ENCODE results near the gene APMAP.

Gene APMAP

GRCh38 chr20:24985802-24986201 is 6.7 kb downstream of the APMAP start:
- peaks cover 9% of the 10 kb centered on the region for H3K9me3 ChIP-seq (ENCODE audit: low read length)
- no peaks in the 10 kb centered on the region for H3K27me3 ChIP-seq (ENCODE audit: insufficient read depth, low read length)
- H3K4me1 ChIP-seq (ENCODE audit: insufficient read depth, low read length), result peaks cover 7% of the 10 kb centered on the region
- H3K4me3 ChIP-seq (ENCODE audit: low read length), result no peak overlapping the region
- H3K36me3 ChIP-seq (ENCODE audit: insufficient read depth, low read length), result peaks cover 25% of the 10 kb centered on the region
- no peak overlapping the region for H2AFZ ChIP-seq (ENCODE audit: low read depth, low read length)

GRCh38 chr20:24984961-24985640 is 7.5 kb downstream of the APMAP start:
- no peak overlapping the region for H3K4me3 ChIP-seq (ENCODE audit: low read length)
- peaks cover under 1% of the 10 kb centered on the region for H3K4me1 ChIP-seq (ENCODE audit: insufficient read depth, low read length)
- H3K9me3 ChIP-seq (ENCODE audit: low read length), result peaks cover 16% of the 10 kb centered on the region
- no peak overlapping the region for H2AFZ ChIP-seq (ENCODE audit: low read depth, low read length)
- no peaks in the 10 kb centered on the region for H3K27me3 ChIP-seq (ENCODE audit: insufficient read depth, low read length)
- peaks cover 32% of the 10 kb centered on the region for H3K36me3 ChIP-seq (ENCODE audit: insufficient read depth, low read length)

GRCh38 chr20:24983896-24984295 is 8.7 kb downstream of the APMAP start:
- Histone ChIP-seq H3K36me3 (ENCODE audit: insufficient read depth, low read length) (peaks cover 31% of the 10 kb centered on the region), H3K9me3 (ENCODE audit: low read length) (peaks cover 27% of the 10 kb centered on the region), H3K27me3 (ENCODE audit: insufficient read depth, low read length) (no peaks in the 10 kb centered on the region), H3K4me1 (ENCODE audit: insufficient read depth, low read length) (no peaks in the 10 kb centered on the region), H2AFZ (ENCODE audit: low read depth, low read length) (no peak overlapping the region), H3K4me3 (ENCODE audit: low read length) (no peak overlapping the region)

- Histone ChIP-seq H2AFZ (ENCODE audit: low read depth, low read length) (no peak overlapping the region), H3K4me1 (ENCODE audit: insufficient read depth, low read length) (no peaks in the 10 kb centered on the region), H3K4me3 (ENCODE audit: low read length) (no peak overlapping the region), H3K9me3 (ENCODE audit: low read length) (peaks cover 32% of the 10 kb centered on the region), H3K27me3 (ENCODE audit: insufficient read depth, low read length) (no peaks in the 10 kb centered on the region), H3K36me3 (ENCODE audit: insufficient read depth, low read length) (peaks cover 51% of the 10 kb centered on the region)
These were observed 10.8 kb downstream of the APMAP start for GRCh38 chr20:24981790-24982189.

- H3K4me1 ChIP-seq (ENCODE audit: insufficient read depth, low read length), result no peaks in the 10 kb centered on the region
These were observed 11.3 kb downstream of the APMAP start for GRCh38 chr20:24981282-24981681.

GRCh38 chr20:24980291-24981053 is 12.1 kb downstream of the APMAP start:
- Histone ChIP-seq H3K4me1 (ENCODE audit: insufficient read depth, low read length) (no peaks in the 10 kb centered on the region), H3K36me3 (ENCODE audit: insufficient read depth, low read length) (peaks cover 57% of the 10 kb centered on the region), H3K27me3 (ENCODE audit: insufficient read depth, low read length) (no peaks in the 10 kb centered on the region), H2AFZ (ENCODE audit: low read depth, low read length) (no peak overlapping the region), H3K4me3 (ENCODE audit: low read length) (no peak overlapping the region), H3K9me3 (ENCODE audit: low read length) (peaks cover 38% of the 10 kb centered on the region)

More at GRCh38 chr20:24981282-24981681, 11.3 kb downstream of the APMAP start:
- Histone ChIP-seq H3K27me3 (ENCODE audit: insufficient read depth, low read length) (no peaks in the 10 kb centered on the region), H3K9me3 (ENCODE audit: low read length) (peaks cover 37% of the 10 kb centered on the region), H3K36me3 (ENCODE audit: insufficient read depth, low read length) (peaks cover 56% of the 10 kb centered on the region), H2AFZ (ENCODE audit: low read depth, low read length) (no peak overlapping the region), H3K4me3 (ENCODE audit: low read length) (no peak overlapping the region)

- Histone ChIP-seq H3K9me3 (ENCODE audit: low read length) (peaks cover 38% of the 10 kb centered on the region), H2AFZ (ENCODE audit: low read depth, low read length) (no peak overlapping the region), H3K27me3 (ENCODE audit: insufficient read depth, low read length) (no peaks in the 10 kb centered on the region), H3K36me3 (ENCODE audit: insufficient read depth, low read length) (peaks cover 57% of the 10 kb centered on the region), H3K4me1 (ENCODE audit: insufficient read depth, low read length) (no peaks in the 10 kb centered on the region), H3K4me3 (ENCODE audit: low read length) (no peak overlapping the region)
These were observed 13.3 kb downstream of the APMAP start for GRCh38 chr20:24979036-24979960.

- Histone ChIP-seq H3K9me3 (ENCODE audit: low read length) (peaks cover 38% of the 10 kb centered on the region), H3K27me3 (ENCODE audit: insufficient read depth, low read length) (no peaks in the 10 kb centered on the region), H3K4me1 (ENCODE audit: insufficient read depth, low read length) (no peaks in the 10 kb centered on the region), H2AFZ (ENCODE audit: low read depth, low read length) (no peak overlapping the region), H3K4me3 (ENCODE audit: low read length) (no peak overlapping the region), H3K36me3 (ENCODE audit: insufficient read depth, low read length) (peaks cover 59% of the 10 kb centered on the region)
These were observed 14.0 kb downstream of the APMAP start for GRCh38 chr20:24978513-24978912.

GRCh38 chr20:24977797-24978196 is 14.8 kb downstream of the APMAP start:
- Histone ChIP-seq H3K36me3 (ENCODE audit: insufficient read depth, low read length) (peaks cover 61% of the 10 kb centered on the region), H3K27me3 (ENCODE audit: insufficient read depth, low read length) (no peaks in the 10 kb centered on the region), H3K4me1 (ENCODE audit: insufficient read depth, low read length) (no peaks in the 10 kb centered on the region)

GRCh38 chr20:24977336-24977735 is 15.2 kb downstream of the APMAP start:
- peaks cover 38% of the 10 kb centered on the region for H3K9me3 ChIP-seq (ENCODE audit: low read length)
- H3K4me3 ChIP-seq (ENCODE audit: low read length), result no peak overlapping the region
- no peaks in the 10 kb centered on the region for H3K27me3 ChIP-seq (ENCODE audit: insufficient read depth, low read length)
- no peaks in the 10 kb centered on the region for H3K4me1 ChIP-seq (ENCODE audit: insufficient read depth, low read length)
- H2AFZ ChIP-seq (ENCODE audit: low read depth, low read length), result no peak overlapping the region
- H3K36me3 ChIP-seq (ENCODE audit: insufficient read depth, low read length), result peaks cover 61% of the 10 kb centered on the region

More at GRCh38 chr20:24977797-24978196, 14.8 kb downstream of the APMAP start:
- no peak overlapping the region for H3K4me3 ChIP-seq (ENCODE audit: low read length)
- peaks cover 38% of the 10 kb centered on the region for H3K9me3 ChIP-seq (ENCODE audit: low read length)
- H2AFZ ChIP-seq (ENCODE audit: low read depth, low read length), result no peak overlapping the region

GRCh38 chr20:24972341-24972740 is 20.2 kb downstream of the APMAP start:
- Histone ChIP-seq H2AFZ (ENCODE audit: low read depth, low read length) (no peak overlapping the region), H3K27me3 (ENCODE audit: insufficient read depth, low read length) (no peaks in the 10 kb centered on the region), H3K36me3 (ENCODE audit: insufficient read depth, low read length) (peaks cover 61% of the 10 kb centered on the region), H3K9me3 (ENCODE audit: low read length) (peaks cover 11% of the 10 kb centered on the region), H3K4me3 (ENCODE audit: low read length) (no peak overlapping the region), H3K4me1 (ENCODE audit: insufficient read depth, low read length) (no peaks in the 10 kb centered on the region)

- H3K36me3 ChIP-seq (ENCODE audit: insufficient read depth, low read length), result peaks cover 55% of the 10 kb centered on the region
These were observed 21.0 kb downstream of the APMAP start for GRCh38 chr20:24971376-24972101.

More at GRCh38 chr20:24971376-24972101, 21.0 kb downstream of the APMAP start:
- no peaks in the 10 kb centered on the region for H3K4me1 ChIP-seq (ENCODE audit: insufficient read depth, low read length)
- H2AFZ ChIP-seq (ENCODE audit: low read depth, low read length), result no peak overlapping the region
- H3K4me3 ChIP-seq (ENCODE audit: low read length), result no peak overlapping the region
- no peaks in the 10 kb centered on the region for H3K27me3 ChIP-seq (ENCODE audit: insufficient read depth, low read length)
- H3K9me3 ChIP-seq (ENCODE audit: low read length), result peaks cover 4% of the 10 kb centered on the region

All from neuron (in vitro differentiated cells).